HepG2 (cell line): Measurements from ENCODE around the gene APCDD1L. TPM values are rescaled to one million over a fixed set of nuclear protein-coding genes. Genes with fewer than 3 reads are reported as not detected.

Experiments used
- ATAC-seq: fragments of 200-7000 bp; cut with Tn5 transposase; 3 replicates; pipeline ENCODE4 v1.9.1; 2020; ENCODE audit warnings: mild to moderate bottlenecking, moderate library complexity
- BruUV-seq: library from RNA; stranded (reverse); fragments of 400-500 nt; replicated peaks from 2 replicates; lab custom pipeline; 2021; lab: Mats Ljungman, UMichigan
- CTCF ChIA-PET: fragments of 300-600 bp; formaldehyde crosslinking; extraction: SDS; loops from one replicate; lab custom pipeline; 2021; ENCODE audit warnings: low total read pairs, inconsistent platforms, low intra/inter-chr PET ratio; lab: Yijun Ruan, JAX
- POLR2A ChIA-PET: fragments of 350-600 bp; sonication (Branson Sonifier 250); formaldehyde crosslinking; loops from one replicate; lab custom pipeline; 2020; ENCODE audit warnings: antibody characterized with exemption, inconsistent platforms; lab: Yijun Ruan, JAX
- DNase-seq: peaks from one replicate; pipeline ENCODE4 v3.0.0-alpha.2; 2015; ENCODE audit warnings: low spot score
- FAIRE-seq: peaks from 3 replicates; lab custom pipeline; 2011; peaks lifted over from hg19 to GRCh38; lab: Jason Lieb, UNC
- H2AFZ ChIP-seq: one replicate; pipeline ENCODE4 v1.6.1; 2011; ENCODE audit warnings: low read length, inconsistent platforms
- H3K27ac ChIP-seq: fragments of 300-600 bp; 3 replicates; pipeline ENCODE4 v1.8.0; 2011; ENCODE audit warnings: mixed run types, mild to moderate bottlenecking, mixed read lengths, low read length, inconsistent platforms; ENCODE audit not compliant: insufficient read depth; ENCODE audit errors: extremely low read length
- H3K27me3 ChIP-seq, 2 experiments: fragments of 200-600 bp in 1 of 2; 2 replicates in 1 of 2; 3 replicates in 1 of 2; pipeline versions ENCODE4 v1.6.0 to v1.8.0; 2011; ENCODE audit warnings: low read length in 2 of 2, mild to moderate bottlenecking in 2 of 2, moderate library complexity in 2 of 2, inconsistent platforms in 1 of 2; ENCODE audit not compliant: insufficient read depth in 2 of 2, control insufficient read depth in 1 of 2
- H3K36me3 ChIP-seq, 2 experiments: fragments of 200-600 bp in 1 of 2; replicated peaks in 1 of 2; 2 replicates in 1 of 2; 3 replicates in 1 of 2; pipeline versions ENCODE4 v1.5.1 to v1.8.0; 2011; ENCODE audit warnings: low read length in 2 of 2, inconsistent platforms in 1 of 2; ENCODE audit not compliant: insufficient read depth in 2 of 2, control insufficient read depth in 1 of 2
- H3K4me1 ChIP-seq: 2 replicates; pipeline ENCODE4 v1.5.1; 2012; ENCODE audit warnings: low read length, inconsistent platforms; ENCODE audit not compliant: insufficient read depth
- H3K4me2 ChIP-seq: 2 replicates; pipeline ENCODE4 v1.6.0; 2011; ENCODE audit warnings: low read depth, low read length, inconsistent platforms
- H3K4me3 ChIP-seq, 3 experiments: fragments of 200-600 bp in 1 of 3; sonication (generic), shearing (Covaris generic) in 1 of 3; replicated peaks in 1 of 3; 2 replicates each; pipeline ENCODE4 v1.5.1; 2011 to 2016; ENCODE audit warnings: low read length in 3 of 3, inconsistent platforms in 2 of 3, low read depth in 2 of 3, mild to moderate bottlenecking in 2 of 3, control low read depth in 1 of 3, mixed read lengths in 1 of 3; ENCODE audit not compliant: insufficient read depth in 1 of 3
- H3K79me2 ChIP-seq: one replicate; pipeline ENCODE4 v1.6.1; 2011; ENCODE audit warnings: low read length, inconsistent platforms; ENCODE audit not compliant: insufficient read depth
- H3K9ac ChIP-seq: 2 replicates; pipeline ENCODE4 v1.6.0; 2011; ENCODE audit warnings: mild to moderate bottlenecking, low read depth, low read length, inconsistent platforms; ENCODE audit not compliant: insufficient read depth
- H3K9me3 ChIP-seq: 2 replicates; pipeline ENCODE4 v1.5.1; 2012; ENCODE audit warnings: mild to moderate bottlenecking, low read length
- H4K20me1 ChIP-seq: 2 replicates; pipeline ENCODE4 v1.6.0; 2011; ENCODE audit warnings: inconsistent platforms, mild to moderate bottlenecking, low read length, moderate library complexity; ENCODE audit not compliant: insufficient read depth
- FIP1L1 ChIP-seq: fragments of 200-400 bp; formaldehyde crosslinking; IDR thresholded peaks from 2 replicates; pipeline ENCODE4 v1.6.1; 2018; ENCODE audit warnings: low read depth, mild to moderate bottlenecking, low read length, moderate library complexity, borderline replicate concordance; ENCODE audit not compliant: insufficient read depth
- NFRKB ChIP-seq: fragments of 450-650 bp; IDR thresholded peaks from 2 replicates; pipeline ENCODE4 v1.6.1; 2017
- NR1H2 ChIP-seq: sonication (generic); formaldehyde crosslinking; IDR thresholded peaks from 2 replicates; pipeline ENCODE4 v1.8.1; 2022; ENCODE audit warnings: low read depth, missing genetic modification reagents, borderline replicate concordance
- PLRG1 ChIP-seq: fragments of 450-650 bp; conservative IDR thresholded peaks from 2 replicates; pipeline ENCODE4 v1.6.1; 2016
- SNRNP70 ChIP-seq: fragments of 200-400 bp; formaldehyde crosslinking; IDR thresholded peaks from 2 replicates; pipeline ENCODE4 v1.6.1; 2017; ENCODE audit warnings: mild to moderate bottlenecking, low read depth, low read length, moderate library complexity
- SOX5 ChIP-seq: IDR thresholded peaks from 2 replicates; pipeline ENCODE4 v1.6.1; 2016; ENCODE audit warnings: borderline replicate concordance
- SP5 ChIP-seq: IDR thresholded peaks from 2 replicates; pipeline ENCODE4 v1.6.1; 2016; ENCODE audit warnings: low read depth, borderline replicate concordance
- ZNF335 ChIP-seq: sonication (generic); formaldehyde crosslinking; IDR thresholded peaks from 2 replicates; pipeline ENCODE4 v1.4.0; 2020; ENCODE audit warnings: missing genetic modification reagents
- ZNF746 ChIP-seq: sonication (generic); formaldehyde crosslinking; IDR thresholded peaks from 2 replicates; pipeline ENCODE4 v1.8.0; 2022; ENCODE audit warnings: mild to moderate bottlenecking, missing genetic modification reagents
- ZNF800 ChIP-seq: sonication (generic); formaldehyde crosslinking; IDR thresholded peaks from 2 replicates; pipeline ENCODE4 v1.4.0; 2020; ENCODE audit warnings: missing genetic modification reagents
- ZSCAN25 ChIP-seq: sonication (generic); formaldehyde crosslinking; IDR thresholded peaks from 2 replicates; pipeline ENCODE4 v1.8.0; 2022; ENCODE audit warnings: mild to moderate bottlenecking, missing genetic modification reagents
- ZSCAN31 ChIP-seq: sonication (generic); formaldehyde crosslinking; IDR thresholded peaks from 2 replicates; pipeline ENCODE4 v1.5.0; 2020; ENCODE audit warnings: low read depth, mild to moderate bottlenecking, missing genetic modification reagents
- WGBS: methylation state at CpG from one replicate; pipeline ENCODE4 v1.1.6; 2017; ENCODE audit warnings: low lambda C conversion rate; 5-methylcytosine and 5-hydroxymethylcytosine counted together
- in situ Hi-C: cut with HindIII; loops from 2 replicates; pipeline ENCODE4 v1.10.0; 2017; ENCODE audit warnings: low pct_unique_long_range_greater_than_20kb; ENCODE audit not compliant: extremely low pct_ligation_motif_present
- intact Hi-C: fragments of 100-400 bp; cut with micrococcal nuclease; formaldehyde crosslinking; loops from one replicate; pipeline ENCODE4 v1.10.0; 2022; ENCODE audit not compliant: unreplicated experiment
- polyA plus RNA-seq, 8 experiments: library from polyadenylated mRNA; depleted of rRNA in 3 of 8; stranded (reverse) in 7 of 8; unstranded in 1 of 8; fragments of >200 nt; fragmentation: Illumina TruSeq in 4 of 8; extraction: Trizol in 4 of 8; gene quantifications; 2 replicates each; pipeline versions ENCODE4 v1.2.1 to v1.2.3, GENCODE V29; 2011 to 2016; ENCODE audit warnings: low read depth in 4 of 8, missing spikeins in 1 of 8, mixed read lengths in 1 of 8; ENCODE audit not compliant: insufficient read depth in 1 of 8
- total RNA-seq, 5 experiments: library from RNA; depleted of rRNA; stranded (reverse); fragments of >200 nt; fragmentation: Illumina TruSeq; extraction: Trizol; gene quantifications; 2 replicates each; pipeline ENCODE4 v1.2.3, GENCODE V29; 2016; ENCODE audit warnings: low read depth in 1 of 5
- TF ChIP-seq, protein P1 (sequence below): IDR thresholded peaks from 2 replicates; pipeline ENCODE4 v1.6.1; 2016; ENCODE audit warnings: missing compliant biosample characterization, missing genetic modification reagents, borderline replicate concordance
- TF ChIP-seq, protein P2 (sequence below): IDR thresholded peaks from 2 replicates; pipeline ENCODE4 v1.6.1; 2016
- TF ChIP-seq, protein P3 (sequence below): sonication (generic); formaldehyde crosslinking; IDR thresholded peaks from 2 replicates; pipeline ENCODE4 v1.4.0; 2020; ENCODE audit warnings: missing genetic modification reagents, mild to moderate bottlenecking, borderline replicate concordance
- TF ChIP-seq, protein P4 (sequence below): IDR thresholded peaks from 2 replicates; pipeline ENCODE4 v1.6.1; 2012; ENCODE audit warnings: inconsistent platforms

The APCDD1L gene
- total and polyA plus RNA-seq, 2 of the 13 experiments (the other 11 are each of a cell fraction or from before 2014, with no cell fraction given): not detected

GRCh38 chr20:58543274-58543673, 28.1 kb upstream of the APCDD1L start:
- Histone ChIP-seq H3K27me3 (peaks cover 7 to 63% of the 10 kb centered on the region in 2 experiments), H2AFZ (no peak overlapping the region), H3K9ac (no peak overlapping the region), H4K20me1 (no peaks in the 10 kb centered on the region), H3K4me3 (no peak overlapping the region), H3K36me3 (no peaks in the 10 kb centered on the region), H3K4me1 (no peaks in the 10 kb centered on the region), H3K4me2 (no peak overlapping the region), H3K79me2 (no peaks in the 10 kb centered on the region), H3K9me3 (no peaks in the 10 kb centered on the region), H3K27ac (no peak overlapping the region)
- in situ Hi-C loops: no loop called here
- intact Hi-C loops: no loop called here
- BruUV-seq: no TSS peak
- no peak for FAIRE-seq
- no peak for ATAC-seq
- no peak for DNase-seq
- CTCF ChIA-PET: no interaction called here
- POLR2A ChIA-PET: no interaction called here
- WGBS: 8% methylated on average over 6 of the region's 6 CpGs
- TF ChIP-seq PLRG1 (no peak), SP5 (CRISPR knock-in tag) (no peak), FIP1L1 (no peak), ZSCAN25 (CRISPR knock-in tag) (no peak), SNRNP70 (no peak), ZNF335 (CRISPR knock-in tag) (no peak), SOX5 (CRISPR knock-in tag) (no peak), NR1H2 (no peak), NFRKB (no peak), ZNF800 (CRISPR knock-in tag) (no peak), ZNF746 (CRISPR knock-in tag) (no peak), ZSCAN31 (no peak)
- TF ChIP-seq, protein P1, sequence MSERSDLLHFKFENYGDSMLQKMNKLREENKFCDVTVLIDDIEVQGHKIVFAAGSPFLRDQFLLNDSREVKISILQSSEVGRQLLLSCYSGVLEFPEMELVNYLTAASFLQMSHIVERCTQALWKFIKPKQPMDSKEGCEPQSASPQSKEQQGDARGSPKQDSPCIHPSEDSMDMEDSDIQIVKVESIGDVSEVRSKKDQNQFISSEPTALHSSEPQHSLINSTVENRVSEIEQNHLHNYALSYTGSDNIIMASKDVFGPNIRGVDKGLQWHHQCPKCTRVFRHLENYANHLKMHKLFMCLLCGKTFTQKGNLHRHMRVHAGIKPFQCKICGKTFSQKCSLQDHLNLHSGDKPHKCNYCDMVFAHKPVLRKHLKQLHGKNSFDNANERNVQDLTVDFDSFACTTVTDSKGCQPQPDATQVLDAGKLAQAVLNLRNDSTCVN (CRISPR knock-in tag): no peak
- TF ChIP-seq, protein P2, sequence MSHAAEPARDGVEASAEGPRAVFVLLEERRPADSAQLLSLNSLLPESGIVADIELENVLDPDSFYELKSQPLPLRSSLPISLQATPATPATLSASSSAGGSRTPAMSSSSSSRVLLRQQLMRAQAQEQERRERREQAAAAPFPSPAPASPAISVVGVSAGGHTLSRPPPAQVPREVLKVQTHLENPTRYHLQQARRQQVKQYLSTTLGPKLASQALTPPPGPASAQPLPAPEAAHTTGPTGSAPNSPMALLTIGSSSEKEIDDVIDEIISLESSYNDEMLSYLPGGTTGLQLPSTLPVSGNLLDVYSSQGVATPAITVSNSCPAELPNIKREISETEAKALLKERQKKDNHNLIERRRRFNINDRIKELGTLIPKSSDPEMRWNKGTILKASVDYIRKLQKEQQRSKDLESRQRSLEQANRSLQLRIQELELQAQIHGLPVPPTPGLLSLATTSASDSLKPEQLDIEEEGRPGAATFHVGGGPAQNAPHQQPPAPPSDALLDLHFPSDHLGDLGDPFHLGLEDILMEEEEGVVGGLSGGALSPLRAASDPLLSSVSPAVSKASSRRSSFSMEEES (CRISPR knock-in tag): no peak
- TF ChIP-seq, protein P3, sequence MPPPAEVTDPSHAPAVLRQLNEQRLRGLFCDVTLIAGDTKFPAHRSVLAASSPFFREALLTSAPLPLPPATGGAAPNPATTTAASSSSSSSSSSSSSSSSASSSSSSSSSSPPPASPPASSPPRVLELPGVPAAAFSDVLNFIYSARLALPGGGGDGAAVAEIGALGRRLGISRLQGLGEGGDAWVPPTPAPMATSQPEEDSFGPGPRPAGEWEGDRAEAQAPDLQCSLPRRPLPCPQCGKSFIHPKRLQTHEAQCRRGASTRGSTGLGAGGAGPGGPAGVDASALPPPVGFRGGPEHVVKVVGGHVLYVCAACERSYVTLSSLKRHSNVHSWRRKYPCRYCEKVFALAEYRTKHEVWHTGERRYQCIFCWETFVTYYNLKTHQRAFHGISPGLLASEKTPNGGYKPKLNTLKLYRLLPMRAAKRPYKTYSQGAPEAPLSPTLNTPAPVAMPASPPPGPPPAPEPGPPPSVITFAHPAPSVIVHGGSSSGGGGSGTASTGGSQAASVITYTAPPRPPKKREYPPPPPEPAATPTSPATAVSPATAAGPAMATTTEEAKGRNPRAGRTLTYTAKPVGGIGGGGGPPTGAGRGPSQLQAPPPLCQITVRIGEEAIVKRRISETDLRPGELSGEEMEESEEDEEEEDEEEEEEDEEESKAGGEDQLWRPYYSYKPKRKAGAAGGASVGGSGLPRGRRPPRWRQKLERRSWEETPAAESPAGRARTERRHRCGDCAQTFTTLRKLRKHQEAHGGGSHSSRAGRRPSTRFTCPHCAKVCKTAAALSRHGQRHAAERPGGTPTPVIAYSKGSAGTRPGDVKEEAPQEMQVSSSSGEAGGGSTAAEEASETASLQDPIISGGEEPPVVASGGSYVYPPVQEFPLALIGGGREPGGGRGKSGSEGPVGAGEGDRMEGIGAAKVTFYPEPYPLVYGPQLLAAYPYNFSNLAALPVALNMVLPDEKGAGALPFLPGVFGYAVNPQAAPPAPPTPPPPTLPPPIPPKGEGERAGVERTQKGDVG (CRISPR knock-in tag): no peak
- TF ChIP-seq, protein P4, sequence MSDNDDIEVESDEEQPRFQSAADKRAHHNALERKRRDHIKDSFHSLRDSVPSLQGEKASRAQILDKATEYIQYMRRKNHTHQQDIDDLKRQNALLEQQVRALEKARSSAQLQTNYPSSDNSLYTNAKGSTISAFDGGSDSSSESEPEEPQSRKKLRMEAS: no peak
